HepG2 (cell line): ENCODE measurements around the gene BHLHE23. TPM values are rescaled to one million over a fixed set of nuclear protein-coding genes. Genes with fewer than 3 reads are reported as not detected.

Experiments used
- ELF4 ChIP-seq: sonication (generic); formaldehyde crosslinking; IDR thresholded peaks from 2 replicates; pipeline ENCODE4 v1.5.0; 2020; ENCODE audit warnings: missing genetic modification reagents, mild to moderate bottlenecking, moderate library complexity, borderline replicate concordance
- NFKB2 ChIP-seq: sonication (generic); formaldehyde crosslinking; IDR thresholded peaks from 2 replicates; pipeline ENCODE4 v1.4.0; 2020; ENCODE audit warnings: missing genetic modification reagents, borderline replicate concordance
- ZNF276 ChIP-seq: sonication (generic); formaldehyde crosslinking; IDR thresholded peaks from 2 replicates; pipeline ENCODE4 v1.4.0; 2020; ENCODE audit warnings: mild to moderate bottlenecking, low read depth, missing genetic modification reagents
- ZNF407 ChIP-seq: sonication (generic); formaldehyde crosslinking; IDR thresholded peaks from one replicate; pipeline ENCODE4 v1.5.1; 2020; ENCODE audit warnings: mild to moderate bottlenecking, missing genetic modification reagents; ENCODE audit errors: not compliant biosample characterization
- ZNF503 ChIP-seq: sonication (generic); formaldehyde crosslinking; IDR thresholded peaks from 2 replicates; pipeline ENCODE4 v1.4.0; 2020; ENCODE audit warnings: missing genetic modification reagents
- ZNF646 ChIP-seq: sonication (generic); formaldehyde crosslinking; IDR thresholded peaks from 2 replicates; pipeline ENCODE4 v1.9.0; 2021; ENCODE audit warnings: mild to moderate bottlenecking, missing genetic modification reagents
- ZSCAN30 ChIP-seq: sonication (generic); formaldehyde crosslinking; IDR thresholded peaks from 2 replicates; pipeline ENCODE4 v1.5.0; 2020; ENCODE audit warnings: mild to moderate bottlenecking, missing genetic modification reagents
- polyA plus RNA-seq, 8 experiments: library from polyadenylated mRNA; depleted of rRNA in 3 of 8; stranded (reverse) in 7 of 8; unstranded in 1 of 8; fragments of >200 nt; fragmentation: Illumina TruSeq in 4 of 8; extraction: Trizol in 4 of 8; gene quantifications; 2 replicates each; pipeline versions ENCODE4 v1.2.1 to v1.2.3, GENCODE V29; 2011 to 2016; ENCODE audit warnings: low read depth in 4 of 8, missing spikeins in 1 of 8, mixed read lengths in 1 of 8; ENCODE audit not compliant: insufficient read depth in 1 of 8
- total RNA-seq, 5 experiments: library from RNA; depleted of rRNA; stranded (reverse); fragments of >200 nt; fragmentation: Illumina TruSeq; extraction: Trizol; gene quantifications; 2 replicates each; pipeline ENCODE4 v1.2.3, GENCODE V29; 2016; ENCODE audit warnings: low read depth in 1 of 5

BHLHE23 gene
- total and polyA plus RNA-seq, 2 of the 13 experiments (the other 11 are each of a cell fraction or from before 2014, with no cell fraction given), result not detected

DNA sequence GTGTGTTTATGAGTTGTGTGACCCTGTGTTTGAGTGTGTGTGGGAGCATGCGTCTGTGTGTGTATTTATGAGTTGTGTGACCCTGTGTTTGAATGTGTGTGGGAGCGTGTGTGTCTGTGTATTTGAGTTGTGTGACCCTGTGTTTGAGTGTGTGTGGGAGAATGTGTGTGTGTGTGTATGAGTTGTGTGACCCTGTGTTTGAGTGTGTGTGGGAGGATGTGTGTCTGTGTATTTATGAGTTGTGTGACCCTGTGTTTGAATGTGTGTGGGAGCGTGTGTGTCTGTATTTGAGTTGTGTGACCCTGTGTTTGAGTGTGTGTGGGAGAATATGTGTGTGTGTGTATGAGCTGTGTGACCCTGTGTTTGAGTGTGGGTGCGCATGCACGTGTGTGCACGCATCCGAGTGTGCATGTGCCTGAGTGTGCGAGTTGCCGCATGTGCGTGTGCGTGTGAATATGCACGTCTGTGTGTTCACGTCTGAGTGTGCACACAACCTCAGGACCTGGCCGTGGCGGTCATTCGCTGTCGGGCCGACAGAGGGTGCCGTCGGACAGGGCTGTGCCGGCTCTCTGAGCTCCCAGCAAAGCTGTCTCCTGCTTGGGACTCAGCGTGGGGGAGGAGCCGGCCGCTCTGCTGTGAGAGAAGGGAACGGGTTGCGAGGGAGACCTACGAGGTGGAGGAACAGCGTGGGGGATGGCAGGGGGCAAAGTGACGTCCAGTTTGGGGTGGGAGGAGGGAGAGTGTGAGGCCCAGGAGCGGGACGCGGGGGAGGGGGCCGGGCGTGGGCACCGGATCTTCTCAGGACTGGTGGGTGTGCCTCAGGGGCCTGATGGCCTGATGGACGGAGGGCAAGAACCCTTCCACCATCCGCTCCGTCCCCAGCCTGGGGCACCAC is 34.6 kb downstream of the BHLHE23 start (continued):
- TF ChIP-seq ZNF503 (CRISPR knock-in tag) (no peak), ELF4 (CRISPR knock-in tag) (no peak), ZNF646 (CRISPR knock-in tag) (peak; percentile 100), NFKB2 (peak; percentile 79; the same call in 1 of the 2 replicates), ZSCAN30 (CRISPR knock-in tag) (no peak), ZNF407 (CRISPR knock-in tag) (no peak), ZNF276 (CRISPR knock-in tag) (no peak)
